ENCODE results near the gene PGM2L1. TPM values are rescaled to one million over a fixed set of nuclear protein-coding genes. Genes with fewer than 3 reads are reported as not detected.
A peak's percentile ranks its signal among the peaks of the same experiment; 100 is the strongest.

Gene PGM2L1
- total and polyA plus RNA-seq, 12 donors = 0.54 to 27.8 (median 2.2) TPM

DNA sequence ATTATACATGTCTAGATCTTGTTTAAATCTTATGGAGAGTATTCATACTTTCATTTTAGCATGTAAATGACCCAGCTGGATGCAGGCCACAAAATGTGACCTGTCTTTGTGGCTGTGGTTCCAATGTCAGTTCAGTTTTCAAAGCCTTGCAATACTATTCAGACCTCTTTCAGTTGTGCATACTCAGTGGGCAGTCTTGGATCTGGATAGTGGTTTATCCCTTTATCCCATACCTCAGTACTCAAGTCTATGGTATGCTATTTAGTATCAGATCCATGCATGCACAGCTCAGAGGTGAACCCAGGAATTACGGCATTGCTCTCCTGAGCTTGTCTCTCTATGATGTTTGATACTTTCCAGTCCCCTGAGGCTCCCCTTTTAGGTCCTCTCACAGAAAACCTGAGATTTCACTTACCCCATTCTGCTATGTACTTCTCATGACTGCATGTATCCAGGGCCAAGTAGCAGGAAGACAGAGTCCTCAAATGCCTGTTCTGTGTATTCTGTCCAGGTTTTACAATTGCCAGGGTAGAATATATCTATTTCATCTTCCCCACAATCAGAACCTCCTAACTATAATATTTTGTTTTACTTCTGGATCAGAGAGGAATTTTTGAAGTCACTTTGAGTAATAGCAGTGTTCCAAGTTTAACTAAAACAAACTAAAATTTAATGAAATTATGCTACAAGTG, 79.8 kb downstream of the PGM2L1 start:
- H3K9me3 ChIP-seq (replicated peaks in 1 of 3) = peaks cover 0 to 4% (median 0%) of the 10 kb centered on the region in 3 donors
- peak overlapping the region in 2 of 5 donors; percentile 37 to 75 for H3K27ac ChIP-seq
- H3K36me3 ChIP-seq (replicated peaks in 1 of 2) = no peaks in the 10 kb centered on the region
- WGBS, 4 donors = 89 to 93% (median 93%) methylated on average over 1 of the region's 1 CpG
- peak in 2 of 7 donors; percentile 14 to 20 for DNase-seq
- no peaks in the 10 kb centered on the region for H3K27me3 ChIP-seq
- H3K4me1 ChIP-seq (replicated peaks in 1 of 2) = peaks cover 0 to 40% of the 10 kb centered on the region in 2 donors
- no peak overlapping the region for H3K4me3 ChIP-seq
- no peak for TF ChIP-seq POLR2A (IDR thresholded peaks at IDR 0.05)
- TF ChIP-seq, protein P1, sequence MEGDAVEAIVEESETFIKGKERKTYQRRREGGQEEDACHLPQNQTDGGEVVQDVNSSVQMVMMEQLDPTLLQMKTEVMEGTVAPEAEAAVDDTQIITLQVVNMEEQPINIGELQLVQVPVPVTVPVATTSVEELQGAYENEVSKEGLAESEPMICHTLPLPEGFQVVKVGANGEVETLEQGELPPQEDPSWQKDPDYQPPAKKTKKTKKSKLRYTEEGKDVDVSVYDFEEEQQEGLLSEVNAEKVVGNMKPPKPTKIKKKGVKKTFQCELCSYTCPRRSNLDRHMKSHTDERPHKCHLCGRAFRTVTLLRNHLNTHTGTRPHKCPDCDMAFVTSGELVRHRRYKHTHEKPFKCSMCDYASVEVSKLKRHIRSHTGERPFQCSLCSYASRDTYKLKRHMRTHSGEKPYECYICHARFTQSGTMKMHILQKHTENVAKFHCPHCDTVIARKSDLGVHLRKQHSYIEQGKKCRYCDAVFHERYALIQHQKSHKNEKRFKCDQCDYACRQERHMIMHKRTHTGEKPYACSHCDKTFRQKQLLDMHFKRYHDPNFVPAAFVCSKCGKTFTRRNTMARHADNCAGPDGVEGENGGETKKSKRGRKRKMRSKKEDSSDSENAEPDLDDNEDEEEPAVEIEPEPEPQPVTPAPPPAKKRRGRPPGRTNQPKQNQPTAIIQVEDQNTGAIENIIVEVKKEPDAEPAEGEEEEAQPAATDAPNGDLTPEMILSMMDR (IDR thresholded peaks at IDR 0.05) = no peak
- intact Hi-C loops (cut with DNase I) = loop anchor here in 1 of 2 donors (10.0 kb wide), 1 partner anchor 54 kb away; no protein-coding TSS in a partner anchor

- Histone ChIP-seq H3K27me3 (no peaks in the 10 kb centered on the region), H3K27ac (no peak overlapping the region), H3K4me1 (replicated peaks in 1 of 2) (peaks cover 0 to 30% of the 10 kb centered on the region in 2 donors), H3K4me3 (no peak overlapping the region), H3K36me3 (replicated peaks in 1 of 2) (no peaks in the 10 kb centered on the region), H3K9me3 (replicated peaks in 1 of 3) (peaks cover 0 to 4% (median 0%) of the 10 kb centered on the region in 3 donors)
- intact Hi-C loops (cut with DNase I) = loop anchor here in 1 of 2 donors (10.0 kb wide), 1 partner anchor 52 kb away; no protein-coding TSS in a partner anchor
- TF ChIP-seq POLR2A (IDR thresholded peaks at IDR 0.05) = no peak
- TF ChIP-seq, protein P1 (IDR thresholded peaks at IDR 0.05) = no peak
- no peak for DNase-seq
These were observed 81.3 kb downstream of the PGM2L1 start for GRCh38 chr11:74316772-74317505.

- Histone ChIP-seq H3K4me1 (replicated peaks in 1 of 2) (peaks cover 0 to 9% of the 10 kb centered on the region in 2 donors), H3K27ac (no peak overlapping the region), H3K36me3 (replicated peaks in 1 of 2) (no peaks in the 10 kb centered on the region), H3K4me3 (no peak overlapping the region), H3K9me3 (replicated peaks in 1 of 3) (peaks cover 0 to 4% (median 0%) of the 10 kb centered on the region in 3 donors), H3K27me3 (no peaks in the 10 kb centered on the region)
- intact Hi-C loops (cut with DNase I) = loop anchor here in 1 of 2 donors (10.0 kb wide), 1 partner anchor 48 kb away; no protein-coding TSS in a partner anchor
- TF ChIP-seq POLR2A (IDR thresholded peaks at IDR 0.05) = no peak
- TF ChIP-seq, protein P1 (IDR thresholded peaks at IDR 0.05) = no peak
- no peak for DNase-seq
- WGBS, 4 donors = 81 to 96% (median 93%) methylated on average over 1 of the region's 1 CpG
These were observed 85.9 kb downstream of the PGM2L1 start for GRCh38 chr11:74312326-74312725.

DNA sequence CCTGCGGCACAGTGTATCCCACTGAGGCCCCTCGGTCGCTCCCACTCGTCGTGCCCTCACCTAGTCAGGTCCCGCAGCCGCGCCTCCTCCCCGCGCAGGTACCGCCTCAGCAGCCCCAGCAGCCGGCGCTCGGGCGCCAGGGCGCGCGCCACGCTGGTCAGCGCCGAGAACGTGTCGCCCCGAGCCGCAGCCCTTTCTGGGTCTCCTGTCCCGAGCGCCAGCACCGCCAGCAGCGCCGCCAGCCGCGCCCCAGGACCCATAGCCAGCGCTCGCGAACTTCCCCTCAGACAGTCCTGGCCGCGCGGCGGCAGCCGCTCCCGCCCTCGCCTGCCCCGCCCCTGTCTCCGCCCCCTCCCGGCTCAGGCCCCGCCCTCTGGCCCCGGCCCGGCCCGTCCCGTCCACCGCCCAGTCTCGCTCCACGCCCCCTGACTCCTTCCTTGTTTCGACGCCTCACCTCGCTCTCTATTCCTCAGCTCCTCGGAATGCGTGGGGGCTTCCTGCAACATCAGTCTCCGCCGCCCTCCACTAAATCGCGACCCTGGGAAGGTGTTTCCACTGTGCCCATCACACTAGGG, 86.8 kb downstream of the PGM2L1 start, which contains the start of gene P4HA3:
P4HA3 (minus strand) TSS at position 289 of the 575 bp plus-strand sequence; CDS start at position 260, 29 bp downstream.
- WGBS, 4 donors = 4 to 6% (median 5%) methylated on average over 32 to 62 of the region's 62 CpGs
- peaks cover 0 to under 1% (median 0%) of the 10 kb centered on the region in 3 donors for H3K9me3 ChIP-seq (replicated peaks in 1 of 3)
- peak; percentile 54 to 79 (median 66) for DNase-seq
- intact Hi-C loops (cut with DNase I) = loop anchor here in 1 of 2 donors (10.0 kb wide), 1 partner anchor 47 kb away; no protein-coding TSS in a partner anchor
- no peaks in the 10 kb centered on the region for H3K36me3 ChIP-seq (replicated peaks in 1 of 2)
- peaks cover 0 to 14% of the 10 kb centered on the region in 2 donors for H3K4me1 ChIP-seq (replicated peaks in 1 of 2)
- TF ChIP-seq POLR2A (IDR thresholded peaks at IDR 0.05) = no peak
- TF ChIP-seq, protein P1 (IDR thresholded peaks at IDR 0.05) = no peak
- H3K27me3 ChIP-seq = no peaks in the 10 kb centered on the region
- H3K27ac ChIP-seq = no peak within 1 kb of the TSS
- H3K4me3 ChIP-seq = peak within 1 kb of the TSS in 2 of 4 donors; percentile 22 to 51

Measured in adrenal gland (tissue), 12 donors.